ENCODE results near the gene NARS2.
"Not testable (repeated sequence)": the region's sequence is repeated elsewhere in the genome, so short reads cannot be mapped to it uniquely, and the experiment has no call there.

NARS2 gene

GRCh38 chr11:78478536-78478935, 96.1 kb downstream of the NARS2 start:
- DNase-seq (ENCODE audit: low read depth) = no peak

GRCh38 chr11:78476066-78476465, 98.6 kb downstream of the NARS2 start:
- no peak for DNase-seq (ENCODE audit: low read depth)

GRCh38 chr11:78474451-78474850, 100.2 kb downstream of the NARS2 start:
- DNase-seq (ENCODE audit: low read depth) = no peak

- no peak for DNase-seq (ENCODE audit: low read depth)
Measured at GRCh38 chr11:78472905-78473304, 101.8 kb downstream of the NARS2 start.

DNA sequence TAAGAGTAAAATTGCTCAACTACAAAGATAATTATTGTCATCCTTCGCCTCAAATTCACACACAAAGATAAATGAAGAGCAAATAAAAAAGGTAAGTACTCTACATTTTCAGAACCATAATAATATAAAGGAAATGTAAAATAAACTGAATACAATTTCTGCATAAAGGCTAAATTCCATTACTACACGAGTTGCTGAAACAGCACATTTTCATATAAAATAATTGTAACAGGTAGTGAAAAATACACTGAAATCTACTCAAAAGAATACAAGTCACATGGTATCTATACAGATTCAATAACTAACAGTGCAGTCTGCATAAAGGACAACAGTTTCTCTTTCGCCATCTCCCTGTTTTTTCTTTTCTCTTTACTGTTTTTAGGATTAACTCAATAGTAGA, 102.3 kb downstream of the NARS2 start:
- no peak for DNase-seq (ENCODE audit: low read depth)

GRCh38 chr11:78470861-78471442, 103.7 kb downstream of the NARS2 start:
- no peak for DNase-seq (ENCODE audit: low read depth)

DNA sequence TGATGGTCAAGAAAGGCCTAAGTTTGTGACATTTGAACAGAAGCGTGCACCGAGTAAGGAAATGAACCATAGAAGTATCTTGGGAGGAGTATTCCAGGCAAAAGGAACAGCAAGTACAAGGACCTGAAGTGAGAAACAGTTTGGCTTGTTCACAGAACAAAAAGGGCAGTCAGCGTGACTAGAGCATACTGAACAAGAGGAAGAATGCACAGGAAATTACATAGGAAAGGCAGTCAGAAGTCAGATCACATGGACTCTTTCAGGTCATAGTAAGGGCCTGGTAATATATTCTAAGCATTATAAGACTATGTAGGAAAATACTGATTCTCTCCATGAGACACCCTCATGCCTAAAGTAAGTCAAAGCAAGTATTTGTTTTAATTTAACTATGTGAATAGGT, 104.8 kb downstream of the NARS2 start:
- DNase-seq (ENCODE audit: low read depth) = no peak

DNA sequence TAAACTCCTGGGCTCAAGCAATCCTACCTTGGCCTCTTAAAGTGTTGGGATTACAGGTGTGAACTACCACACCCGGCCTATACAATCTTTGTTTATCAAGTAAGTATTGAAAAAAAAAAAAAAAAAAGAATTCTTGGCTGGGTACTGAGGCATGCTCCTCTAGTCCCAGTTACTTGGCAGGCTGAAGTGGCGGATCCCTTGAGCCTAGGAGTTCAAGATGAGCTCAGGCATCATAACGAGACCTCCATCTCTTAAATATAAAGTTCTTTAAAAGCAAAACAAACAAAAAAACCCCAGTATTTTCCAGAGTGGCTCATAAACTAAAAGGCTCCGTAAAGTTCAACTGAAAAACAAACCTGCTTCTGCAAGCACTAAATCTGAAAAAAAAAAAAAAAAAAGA, 106.7 kb downstream of the NARS2 start:
- no peak for DNase-seq (ENCODE audit: low read depth)

DNA sequence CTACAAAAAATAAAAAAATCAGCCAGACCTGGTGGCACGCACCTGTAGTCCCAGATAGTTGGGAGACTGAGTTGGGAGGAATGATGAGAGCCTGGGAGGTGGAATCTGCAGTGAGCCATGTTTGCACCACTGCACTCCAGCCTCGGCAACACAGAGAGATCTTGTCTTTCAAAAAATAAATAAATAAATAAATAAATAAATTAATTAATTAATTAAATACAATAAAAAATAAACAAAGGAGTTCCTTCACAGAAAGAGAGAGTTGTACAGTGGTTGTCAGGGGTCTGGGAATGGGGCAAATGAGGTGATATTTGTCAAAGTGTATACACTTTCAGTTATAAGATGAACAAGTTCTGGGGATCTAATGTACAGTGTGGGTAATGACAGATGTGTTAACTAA, 107.3 kb downstream of the NARS2 start:
- no peak for DNase-seq (ENCODE audit: low read depth)

- DNase-seq (ENCODE audit: low read depth) = no peak
Measured at GRCh38 chr11:78465169-78465942, 109.3 kb downstream of the NARS2 start.

GRCh38 chr11:78464787-78465168, 109.9 kb downstream of the NARS2 start:
- not testable (repeated sequence) for DNase-seq (ENCODE audit: low read depth)

DNA sequence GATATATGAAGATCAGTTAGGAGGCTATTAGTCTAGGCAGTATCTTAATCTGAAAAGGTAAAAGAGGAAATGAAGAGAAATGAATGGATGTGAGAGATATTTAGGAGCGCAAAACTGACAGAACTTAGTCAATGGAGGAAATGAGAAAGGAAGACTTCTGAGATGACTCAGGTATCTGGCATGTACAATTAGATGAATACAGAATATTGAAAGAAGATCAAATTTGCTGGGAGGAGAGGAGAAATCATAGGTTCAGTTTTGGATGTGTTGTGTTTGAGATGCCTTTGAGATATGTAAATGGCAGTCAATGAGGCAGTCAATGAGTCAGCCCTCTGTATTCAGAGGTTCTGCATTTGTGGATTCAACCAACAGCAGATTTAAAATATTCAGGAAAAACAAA, 114.2 kb downstream of the NARS2 start:
- DNase-seq (ENCODE audit: low read depth) = no peak

GRCh38 chr11:78459738-78460137, 114.9 kb downstream of the NARS2 start:
- DNase-seq (ENCODE audit: low read depth) = no peak

DNA sequence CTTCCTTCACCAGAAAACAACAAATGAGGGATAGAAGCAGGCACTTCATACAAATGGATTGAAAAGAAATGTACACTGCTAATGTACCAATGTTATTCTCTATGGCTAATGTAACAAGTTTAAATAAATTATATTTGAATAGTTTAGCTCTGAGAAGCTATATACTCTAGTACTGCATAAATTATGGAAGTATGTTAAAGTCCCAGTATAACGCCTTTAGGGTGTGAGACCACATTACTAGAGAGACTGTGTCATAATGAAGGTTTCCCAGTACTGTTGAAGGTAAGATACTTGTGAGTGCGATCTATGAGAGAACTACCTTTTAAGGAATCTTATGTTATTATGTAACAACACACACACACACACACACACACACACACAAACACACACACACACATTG, 117.2 kb downstream of the NARS2 start:
- DNase-seq (ENCODE audit: low read depth) = no peak

- DNase-seq (ENCODE audit: low read depth) = no peak
Measured at GRCh38 chr11:78453140-78453935, 121.3 kb downstream of the NARS2 start.

DNA sequence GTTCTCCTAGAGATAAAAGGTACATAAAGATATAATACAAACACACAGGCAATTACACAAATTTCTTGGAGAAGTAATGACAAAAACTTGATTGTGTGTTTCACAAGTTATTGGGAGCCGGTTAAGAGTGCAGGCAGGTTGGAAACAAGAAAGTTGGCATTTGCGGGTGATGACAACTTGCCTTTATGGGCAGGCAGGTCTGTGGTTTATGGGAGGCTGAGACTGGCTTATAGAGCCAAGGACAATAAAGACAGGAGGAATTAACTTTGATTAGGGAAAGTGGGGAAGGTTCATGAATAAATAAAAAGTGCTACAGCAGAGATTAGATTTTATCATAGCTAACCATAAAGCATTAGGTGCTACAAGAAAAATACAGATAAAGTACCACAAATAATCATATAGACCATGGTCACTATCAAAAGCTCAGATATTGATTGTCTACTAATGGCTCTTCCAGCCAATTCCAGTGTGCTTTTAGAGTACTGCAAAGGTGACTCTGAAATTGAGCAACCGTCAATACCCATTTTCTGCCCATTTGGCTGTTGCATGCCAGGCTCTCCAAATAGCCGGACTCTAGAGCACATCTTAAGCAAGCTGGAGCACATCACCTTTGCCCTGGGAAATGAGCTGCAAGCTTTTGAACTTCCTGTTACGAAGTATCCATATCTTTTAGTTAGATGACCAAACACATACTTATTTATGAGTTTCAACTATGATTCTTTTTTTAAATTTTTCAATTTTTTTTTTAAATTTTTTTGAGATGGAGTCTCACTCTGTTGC, 123.1 kb downstream of the NARS2 start:
- DNase-seq (ENCODE audit: low read depth) = no peak

- DNase-seq (ENCODE audit: low read depth) = no peak
Measured at GRCh38 chr11:78450866-78451265, 123.8 kb downstream of the NARS2 start.

DNA sequence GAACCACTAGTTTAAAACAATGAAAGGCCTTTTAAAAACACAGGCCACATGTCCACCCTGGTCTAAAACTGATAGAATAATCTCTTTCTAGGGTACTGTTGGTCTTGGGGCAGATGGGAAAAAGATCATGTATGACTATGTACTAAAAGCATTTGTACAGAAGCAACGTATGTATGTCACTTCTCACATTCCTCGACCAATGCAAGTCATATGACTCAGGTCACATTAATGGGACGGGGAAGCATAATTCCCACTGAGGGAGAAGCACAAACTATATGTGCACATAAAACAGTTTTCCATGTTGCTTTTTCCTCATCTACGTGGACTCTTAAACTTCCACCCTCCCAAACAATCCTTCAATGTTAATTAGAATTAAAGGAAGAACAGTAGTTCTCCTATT, 124.8 kb downstream of the NARS2 start:
- DNase-seq (ENCODE audit: low read depth) = no peak

DNA sequence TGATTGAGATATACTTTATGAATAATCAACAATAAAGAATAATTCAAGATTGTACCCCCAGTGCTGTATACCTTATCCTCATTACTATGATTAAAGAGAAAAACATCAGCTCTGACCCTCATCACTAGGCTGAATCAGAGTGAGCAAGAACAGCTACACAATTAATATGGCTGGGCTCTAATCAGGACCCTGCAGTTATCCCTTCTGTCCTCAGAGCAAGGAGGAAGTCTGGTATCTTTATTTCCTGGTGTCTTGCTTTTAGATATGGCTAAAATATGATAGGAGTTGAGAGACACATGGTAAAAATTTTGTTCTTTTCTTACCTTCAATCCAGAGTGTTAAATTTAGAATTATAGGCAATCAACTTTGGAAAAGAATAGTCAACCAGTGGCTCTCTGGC, 128.5 kb downstream of the NARS2 start:
- DNase-seq (ENCODE audit: low read depth) = no peak

DNA sequence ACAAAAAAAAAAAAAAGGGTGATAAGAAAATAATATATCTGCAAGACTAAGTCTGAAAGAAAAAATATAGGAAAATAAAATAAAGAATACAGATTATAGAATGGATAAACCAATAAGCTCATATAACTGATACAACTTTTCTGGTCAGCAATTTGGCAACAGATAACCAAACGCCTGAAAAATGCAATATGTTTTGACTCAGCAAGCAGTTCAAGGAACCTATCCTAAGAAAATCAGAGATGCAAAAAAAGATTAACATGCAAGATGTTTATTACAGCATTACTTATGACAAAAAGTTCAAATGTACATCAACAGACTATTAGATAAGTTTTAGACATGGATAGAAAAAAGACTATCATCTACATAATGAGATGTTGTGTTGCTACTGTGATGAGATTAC, 129.9 kb downstream of the NARS2 start:
- DNase-seq (ENCODE audit: low read depth) = no peak

DNA sequence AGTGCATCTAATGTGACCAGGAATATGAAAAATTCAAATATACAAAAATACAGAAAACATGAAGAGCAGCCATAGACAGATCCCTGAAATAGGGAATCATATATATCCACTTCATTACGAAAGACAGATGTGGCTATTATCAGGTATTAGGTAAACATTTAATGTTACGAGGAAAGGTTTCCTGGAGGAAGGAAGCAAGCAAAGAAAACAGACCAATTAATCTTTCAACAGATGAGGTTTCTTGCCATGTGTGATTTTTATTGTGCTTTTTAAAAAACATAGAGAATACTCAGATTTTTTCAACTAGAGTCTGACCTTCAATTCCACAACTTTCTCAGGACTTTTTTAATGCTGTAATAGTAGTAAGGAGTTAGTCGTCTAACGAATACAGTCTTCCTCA, 132.7 kb downstream of the NARS2 start:
- DNase-seq (ENCODE audit: low read depth) = no peak

DNA sequence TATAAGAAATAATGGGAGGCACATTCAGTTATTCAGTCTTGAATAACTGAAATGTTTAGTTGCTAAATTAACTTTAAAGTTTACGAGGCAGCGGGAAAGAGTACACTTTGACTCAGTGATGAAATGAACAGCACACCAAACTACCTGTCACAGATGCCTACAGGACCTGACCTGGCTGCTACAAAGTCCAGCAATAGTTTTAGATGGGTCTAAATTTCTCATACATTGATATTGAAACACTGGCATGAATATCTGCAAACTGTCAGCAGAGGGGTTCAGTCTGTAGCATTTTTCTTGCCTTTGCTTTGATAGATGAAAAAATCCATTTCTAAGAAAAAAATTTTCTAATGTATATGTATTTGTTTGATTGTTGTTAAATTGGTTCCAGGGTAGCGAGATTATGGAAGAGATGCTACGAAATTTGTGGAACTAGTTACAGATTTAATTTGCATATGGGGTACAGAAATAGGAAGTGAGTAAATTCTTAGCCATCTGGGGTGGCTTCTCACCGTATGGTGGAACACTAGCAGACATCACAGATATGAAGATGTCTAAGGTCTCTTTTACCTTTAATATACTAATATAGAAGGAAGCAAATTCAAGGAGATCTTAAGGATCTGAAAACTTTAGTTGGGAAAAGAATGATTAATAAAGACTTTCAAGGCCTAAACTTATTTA, 136.2 kb downstream of the NARS2 start:
- no peak for DNase-seq (ENCODE audit: low read depth)

Data from T-helper 22 cell (primary cell).